B cell (primary cell): ENCODE data around the gene CANT1. TPM values are rescaled to one million over a fixed set of nuclear protein-coding genes. Genes with fewer than 3 reads are reported as not detected.

ENCODE experiments used
- ATAC-seq: fragments of 200-7000 bp; cut with Tn5 transposase; one replicate; pipeline ENCODE4 v1.10.0; 2021; ENCODE audit warnings: low read depth, mild to moderate bottlenecking, moderate number of reproducible peaks, moderate library complexity
- CTCF ChIA-PET: fragments of 350-600 bp; sonication (Branson Sonifier 250); formaldehyde crosslinking; loops from one replicate; lab custom pipeline; 2021; ENCODE audit warnings: antibody characterized with exemption, inconsistent platforms; lab: Charles Lee
- POLR2A ChIA-PET: fragments of 350-600 bp; sonication (Branson Sonifier 250); formaldehyde crosslinking; loops from one replicate; lab custom pipeline; 2021; ENCODE audit warnings: antibody characterized with exemption; lab: Charles Lee
- DNase-seq: peaks from one replicate; pipeline ENCODE4 v3.0.0; 2013
- H2AFZ ChIP-seq: 2 replicates; pipeline ENCODE4 v1.6.1; 2012; ENCODE audit warnings: mild to moderate bottlenecking, low read depth, low read length; ENCODE audit not compliant: insufficient read depth, poor library complexity, severe bottlenecking
- H3K27ac ChIP-seq, 2 donors: 1 replicate in 1 of 2; 2 replicates in 1 of 2; pipeline ENCODE4 v1.5.1; 2012 to 2013; ENCODE audit warnings: low read length in 2 of 2, mild to moderate bottlenecking in 2 of 2, moderate library complexity in 1 of 2
- H3K27me3 ChIP-seq, 4 experiments: fragments of 200-600 bp in 1 of 4; sonication (generic) in 1 of 4; replicated peaks in 1 of 4; 1 replicate in 2 of 4; 2 replicates in 2 of 4; pipeline versions ENCODE4 v1.6.1 to v1.7.0; 2013 to 2016; ENCODE audit warnings: low read length in 3 of 4, mild to moderate bottlenecking in 2 of 4, mixed read lengths in 1 of 4, moderate library complexity in 1 of 4; ENCODE audit not compliant: insufficient read depth in 4 of 4, control insufficient read depth in 3 of 4; ENCODE audit errors: control extremely low read depth in 1 of 4
- H3K36me3 ChIP-seq, 2 experiments: replicated peaks in 1 of 2; 1 replicate in 1 of 2; 2 replicates in 1 of 2; pipeline versions ENCODE4 v1.6.1 to v1.7.1; 2013; ENCODE audit warnings: low read length in 1 of 2; ENCODE audit not compliant: insufficient read depth in 2 of 2, control insufficient read depth in 1 of 2; ENCODE audit errors: control extremely low read depth in 1 of 2, extremely low read depth in 1 of 2
- H3K4me1 ChIP-seq, 2 donors: fragments of 200-600 bp in 1 of 2; sonication (generic) in 1 of 2; 1 replicate in 1 of 2; 2 replicates in 1 of 2; pipeline versions ENCODE4 v1.5.1 to v1.6.1; 2013 to 2017; ENCODE audit warnings: low read length in 2 of 2; ENCODE audit not compliant: control insufficient read depth in 2 of 2, insufficient read depth in 2 of 2
- H3K4me2 ChIP-seq: replicated peaks from 2 replicates; pipeline ENCODE3; 2012; ENCODE audit warnings: mild to moderate bottlenecking, low read depth, low read length; ENCODE audit not compliant: poor library complexity, severe bottlenecking
- H3K4me3 ChIP-seq, 5 experiments: fragments of 200-600 bp in 1 of 5; sonication (generic) in 1 of 5; 1 replicate in 3 of 5; 2 replicates in 2 of 5; pipeline versions ENCODE4 v1.5.1 to v1.7.0; 2011 to 2016; ENCODE audit warnings: low read length in 4 of 5, mild to moderate bottlenecking in 4 of 5, low read depth in 2 of 5, control low read depth in 1 of 5, moderate library complexity in 1 of 5; ENCODE audit not compliant: insufficient read depth in 1 of 5; ENCODE audit errors: control extremely low read depth in 1 of 5, extremely low read depth in 1 of 5
- H3K79me2 ChIP-seq: fragments of 200-600 bp; sonication (generic); one replicate; pipeline ENCODE4 v1.6.0; 2016; ENCODE audit warnings: low read length; ENCODE audit not compliant: control insufficient read depth, insufficient read depth
- H3K9ac ChIP-seq: fragments of 200-600 bp; sonication (generic); 2 replicates; pipeline ENCODE4 v1.6.1; 2017; ENCODE audit warnings: mild to moderate bottlenecking, low read length, moderate library complexity
- H3K9me3 ChIP-seq, 3 donors: one replicate each; pipeline versions ENCODE4 v1.6.1 to v1.7.1; 2013; ENCODE audit warnings: low read length in 2 of 3; ENCODE audit not compliant: control insufficient read depth in 2 of 3, insufficient read depth in 1 of 3; ENCODE audit errors: control extremely low read depth in 1 of 3
- H4K20me1 ChIP-seq: 2 replicates; pipeline ENCODE4 v1.6.0; 2012; ENCODE audit warnings: mild to moderate bottlenecking, low read length; ENCODE audit not compliant: insufficient read depth, control insufficient read depth, poor library complexity, severe bottlenecking
- H3K27ac Mint-ChIP-seq: one replicate; pipeline ENCODE4 v1.8.0; 2021; ENCODE audit warnings: mixed read lengths
- H3K27me3 Mint-ChIP-seq: one replicate; pipeline ENCODE4 v1.8.0; 2021; ENCODE audit warnings: mixed read lengths
- H3K4me1 Mint-ChIP-seq: one replicate; pipeline ENCODE4 v1.8.0; 2021; ENCODE audit warnings: mixed read lengths
- H3K4me3 Mint-ChIP-seq: one replicate; pipeline ENCODE4 v1.8.0; 2021; ENCODE audit warnings: mixed read lengths
- H3K9me3 Mint-ChIP-seq: one replicate; pipeline ENCODE4 v1.8.0; 2022; ENCODE audit warnings: mixed read lengths; ENCODE audit not compliant: insufficient read depth
- EZH2 ChIP-seq: IDR thresholded peaks from 2 replicates; pipeline ENCODE4 v1.6.1; 2012; ENCODE audit warnings: borderline replicate concordance, low read depth, mild to moderate bottlenecking, moderate library complexity, low read length; ENCODE audit not compliant: insufficient read depth, poor library complexity, severe bottlenecking
- WGBS: methylation state at CpG from one replicate; pipeline ENCODE4 v1.1.5; 2013; ENCODE audit warnings: missing lambda C conversion rate; ENCODE audit not compliant: insufficient coverage; 5-methylcytosine and 5-hydroxymethylcytosine counted together
- intact Hi-C: fragments of 100-400 bp; cut with micrococcal nuclease; formaldehyde crosslinking; loops from one replicate; pipeline ENCODE4 v1.10.0; 2022
- polyA plus RNA-seq: library from polyadenylated mRNA; depleted of rRNA; stranded (reverse); fragments of >200 nt; gene quantifications from 2 replicates; pipeline ENCODE4 v1.2.3, GENCODE V29; 2012
- total RNA-seq, 2 donors: library from RNA; stranded (reverse); fragments of 120-200 nt in 1 of 2; gene quantifications; 1 replicate in 1 of 2; 2 replicates in 1 of 2; pipeline versions ENCODE4 v1.2.3 to v1.2.4, GENCODE V29; 2013 to 2022
- TF ChIP-seq, protein P1 (sequence below): fragments of 200-600 bp; IDR thresholded peaks from one replicate; pipeline ENCODE4 v1.8.0; 2022; ENCODE audit warnings: antibody characterized with exemption, mild to moderate bottlenecking

The CANT1 gene
- total and polyA plus RNA-seq, 2 donors (not counting 1 experiment from before 2014, with no cell fraction given), result 17.3 to 44.2 TPM

DNA sequence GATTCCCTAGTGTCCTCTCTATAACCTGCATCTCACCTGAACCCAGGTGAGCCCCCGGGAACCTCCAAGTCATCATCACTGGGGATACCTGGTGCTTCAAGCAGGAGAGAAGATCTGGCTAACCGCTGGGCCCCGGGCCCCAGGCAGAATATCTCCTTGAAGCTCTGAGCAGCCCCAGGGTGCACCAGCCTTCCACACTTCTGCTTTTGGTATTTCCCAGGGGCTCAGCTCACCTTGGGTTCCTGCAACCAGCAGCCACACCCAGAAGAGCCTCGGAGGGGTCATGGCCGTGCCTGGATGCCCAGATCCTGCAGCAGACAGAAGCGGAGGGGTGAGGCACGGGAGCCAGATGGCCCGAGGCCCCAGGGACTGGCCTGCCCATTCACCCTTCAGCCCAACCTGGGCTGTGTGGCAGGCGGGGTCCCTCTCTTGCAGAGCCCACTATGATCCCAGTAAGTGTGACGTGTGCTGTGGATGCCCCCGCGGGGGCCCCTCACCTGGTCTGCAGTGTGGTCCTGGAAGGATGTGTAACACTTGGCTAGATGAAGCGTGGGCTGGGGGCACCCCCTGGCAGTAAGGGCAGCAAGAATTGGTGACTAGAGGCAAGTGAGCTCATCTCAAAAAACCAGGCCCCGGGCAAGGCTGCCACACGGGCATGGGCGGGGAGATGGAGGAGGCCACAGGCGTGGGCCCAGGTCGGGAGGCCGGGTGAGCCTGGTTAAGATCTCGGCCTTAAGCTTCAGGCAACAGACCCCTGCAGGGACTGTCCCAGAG is 32.5 kb downstream of the CANT1 start:
- H3K9ac ChIP-seq, result no peak overlapping the region
- POLR2A ChIA-PET, result no interaction called here
- Mint-ChIP-seq H3K4me1 (peaks cover 9% of the 10 kb centered on the region), H3K27ac (no peak overlapping the region), H3K27me3 (no peaks in the 10 kb centered on the region), H3K9me3 (no peaks in the 10 kb centered on the region), H3K4me3 (peak overlapping the region; percentile 13)
- H3K9me3 ChIP-seq, result no peaks in the 10 kb centered on the region
- TF ChIP-seq, protein P1, sequence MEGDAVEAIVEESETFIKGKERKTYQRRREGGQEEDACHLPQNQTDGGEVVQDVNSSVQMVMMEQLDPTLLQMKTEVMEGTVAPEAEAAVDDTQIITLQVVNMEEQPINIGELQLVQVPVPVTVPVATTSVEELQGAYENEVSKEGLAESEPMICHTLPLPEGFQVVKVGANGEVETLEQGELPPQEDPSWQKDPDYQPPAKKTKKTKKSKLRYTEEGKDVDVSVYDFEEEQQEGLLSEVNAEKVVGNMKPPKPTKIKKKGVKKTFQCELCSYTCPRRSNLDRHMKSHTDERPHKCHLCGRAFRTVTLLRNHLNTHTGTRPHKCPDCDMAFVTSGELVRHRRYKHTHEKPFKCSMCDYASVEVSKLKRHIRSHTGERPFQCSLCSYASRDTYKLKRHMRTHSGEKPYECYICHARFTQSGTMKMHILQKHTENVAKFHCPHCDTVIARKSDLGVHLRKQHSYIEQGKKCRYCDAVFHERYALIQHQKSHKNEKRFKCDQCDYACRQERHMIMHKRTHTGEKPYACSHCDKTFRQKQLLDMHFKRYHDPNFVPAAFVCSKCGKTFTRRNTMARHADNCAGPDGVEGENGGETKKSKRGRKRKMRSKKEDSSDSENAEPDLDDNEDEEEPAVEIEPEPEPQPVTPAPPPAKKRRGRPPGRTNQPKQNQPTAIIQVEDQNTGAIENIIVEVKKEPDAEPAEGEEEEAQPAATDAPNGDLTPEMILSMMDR, result no peak
- TF ChIP-seq EZH2, result no peak
- CTCF ChIA-PET, result interaction anchor here (0.9 to 1.4 kb wide), 4 partner anchors 10 to 114 kb away, joined by 3 to 5 read pairs (median 3); no protein-coding TSS in a partner anchor
- no peak overlapping the region for H3K4me3 ChIP-seq
- H3K27ac ChIP-seq, result no peak overlapping the region
- no peaks in the 10 kb centered on the region for H3K79me2 ChIP-seq
- H3K36me3 ChIP-seq, result no peaks in the 10 kb centered on the region
- H3K4me2 ChIP-seq, result peak overlapping the region; percentile 52
- H3K4me1 ChIP-seq, result peaks cover 8 to 33% of the 10 kb centered on the region in 2 donors
- H2AFZ ChIP-seq, result no peak overlapping the region
- no peaks in the 10 kb centered on the region for H3K27me3 ChIP-seq
- no peaks in the 10 kb centered on the region for H4K20me1 ChIP-seq
- DNase-seq, result peak; percentile 50
- 67% methylated on average over 18 of the region's 20 CpGs for WGBS
- intact Hi-C loops, result no loop called here
- peak; percentile 64 for ATAC-seq
